NCI-H2171 (cell line): Measurements from ENCODE around the gene EXD3.
"Not testable (repeated sequence)": the region's sequence is repeated elsewhere in the genome, so short reads cannot be mapped to it uniquely, and the experiment has no call there.

Experiments used
- DNase-seq: peaks from one replicate; lab custom pipeline; 2025; lab: John Stamatoyannopoulos, UW

EXD3 gene

GRCh38 chr9:137393176-137394150 lies 29.5 kb downstream of the EXD3 start:
- no peak for DNase-seq

GRCh38 chr9:137392232-137393007 lies 30.5 kb downstream of the EXD3 start:
- no peak for DNase-seq

- no peak for DNase-seq
Measured at GRCh38 chr9:137391411-137391754, 31.6 kb downstream of the EXD3 start.

GRCh38 chr9:137390553-137391410 lies 32.2 kb downstream of the EXD3 start:
- DNase-seq = peak; percentile 74

GRCh38 chr9:137389428-137389746 lies 33.6 kb downstream of the EXD3 start:
- DNase-seq = no peak

GRCh38 chr9:137388589-137389427 lies 34.2 kb downstream of the EXD3 start:
- no peak for DNase-seq

GRCh38 chr9:137387891-137388560 lies 34.9 kb downstream of the EXD3 start:
- DNase-seq = no peak

GRCh38 chr9:137387114-137387890 lies 35.7 kb downstream of the EXD3 start:
- DNase-seq = no peak

- not testable (repeated sequence) for DNase-seq
Measured at GRCh38 chr9:137386507-137387113, 36.4 kb downstream of the EXD3 start.

GRCh38 chr9:137385061-137385655 lies 37.8 kb downstream of the EXD3 start:
- no peak for DNase-seq

- DNase-seq = no peak
Measured at GRCh38 chr9:137383784-137384756, 38.9 kb downstream of the EXD3 start.

- DNase-seq = no peak
Measured at GRCh38 chr9:137383081-137383783, 39.7 kb downstream of the EXD3 start.

GRCh38 chr9:137382444-137383080 lies 40.4 kb downstream of the EXD3 start:
- DNase-seq = no peak

GRCh38 chr9:137381501-137382443 lies 41.2 kb downstream of the EXD3 start:
- no peak for DNase-seq

GRCh38 chr9:137380606-137381005 lies 42.4 kb downstream of the EXD3 start:
- no peak for DNase-seq

GRCh38 chr9:137380171-137380570 lies 42.8 kb downstream of the EXD3 start:
- DNase-seq = no peak
